ENCODE data around the gene CCDC92. TPM values are rescaled to one million over a fixed set of nuclear protein-coding genes. Genes with fewer than 3 reads are reported as not detected.

The CCDC92 gene
- total and polyA plus RNA-seq, 10 of the 15 experiments (the other 5 are each of a cell fraction or from before 2014, with no cell fraction given): 0.53 to 11.8 (median 4.2) TPM

DNA sequence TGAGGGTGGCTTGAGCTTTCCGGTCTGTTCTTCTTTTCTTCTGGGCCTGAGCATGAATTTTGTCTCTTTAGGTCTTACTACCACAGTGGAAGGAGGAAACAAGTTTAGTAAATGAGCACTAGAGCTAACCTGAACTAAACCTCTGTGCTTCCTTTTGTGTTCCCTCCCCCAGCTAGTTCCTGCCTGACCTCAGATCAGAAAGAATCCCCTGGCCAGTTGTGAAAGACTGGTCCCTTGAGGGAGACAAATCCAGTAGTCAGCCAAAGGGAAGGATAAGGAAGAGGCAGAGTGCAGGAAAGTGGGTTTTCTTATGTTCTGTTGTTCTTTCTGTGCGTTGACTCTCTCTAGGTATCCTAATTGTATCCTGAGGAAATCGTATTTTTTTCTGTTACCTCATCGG lies 17.9 kb upstream of the CCDC92 start:
- POLR2A ChIA-PET: no interaction called here
- Histone ChIP-seq H3K79me2 (ENCODE audit: control insufficient read depth, insufficient read depth, low read length) (no peaks in the 10 kb centered on the region), H4K20me1 (ENCODE audit: control insufficient read depth, insufficient read depth) (no peaks in the 10 kb centered on the region), H3K9me3 (replicated peaks; ENCODE audit: control insufficient read depth, insufficient read depth, low read length) (no peaks in the 10 kb centered on the region), H3K4me2 (ENCODE audit: control insufficient read depth, insufficient read depth) (no peak overlapping the region), H3K27me3 (replicated peaks in 1 of 2; ENCODE audit: control insufficient read depth in 2 of 2, insufficient read depth in 2 of 2, low read length in 1 of 2) (no peaks in the 10 kb centered on the region), H3K4me3 (no peak overlapping the region), H2AFZ (ENCODE audit: control insufficient read depth, low read depth, low read length) (no peak overlapping the region), H3K36me3 (ENCODE audit: control insufficient read depth in 2 of 2, insufficient read depth in 2 of 2, low read length in 1 of 2) (peaks cover 3 to 32% of the 10 kb centered on the region in 2 experiments), H3K9ac (ENCODE audit: control insufficient read depth, insufficient read depth, low read length) (no peak overlapping the region), H3K27ac (ENCODE audit: control insufficient read depth, insufficient read depth) (no peak overlapping the region), H3K4me1 (ENCODE audit: control insufficient read depth, insufficient read depth, low read length) (no peaks in the 10 kb centered on the region)
- RAD21 ChIA-PET (ENCODE audit: unreplicated experiment): no interaction called here
- SMC1A ChIA-PET (ENCODE audit: uncharacterized antibody, unreplicated experiment): no interaction called here
- no peak for DNase-seq (ENCODE audit: low read depth, low spot score)
- BruUV-seq (replicated peaks): no TSS peak
- no peak for FAIRE-seq
- over 99% methylated on average over 4 of the region's 4 CpGs for WGBS (ENCODE audit: insufficient coverage, insufficient replicate concordance, low lambda C conversion rate, missing lambda C conversion rate)
- ATAC-seq: no peak
- TF ChIP-seq RCOR1 (conservative IDR thresholded peaks at IDR 0.05; ENCODE audit: low read depth, low read length): no peak
- TF ChIP-seq KAT2A (conservative IDR thresholded peaks at IDR 0.05; ENCODE audit: control insufficient read depth, low read depth, low read length): no peak
- TF ChIP-seq, protein P1, sequence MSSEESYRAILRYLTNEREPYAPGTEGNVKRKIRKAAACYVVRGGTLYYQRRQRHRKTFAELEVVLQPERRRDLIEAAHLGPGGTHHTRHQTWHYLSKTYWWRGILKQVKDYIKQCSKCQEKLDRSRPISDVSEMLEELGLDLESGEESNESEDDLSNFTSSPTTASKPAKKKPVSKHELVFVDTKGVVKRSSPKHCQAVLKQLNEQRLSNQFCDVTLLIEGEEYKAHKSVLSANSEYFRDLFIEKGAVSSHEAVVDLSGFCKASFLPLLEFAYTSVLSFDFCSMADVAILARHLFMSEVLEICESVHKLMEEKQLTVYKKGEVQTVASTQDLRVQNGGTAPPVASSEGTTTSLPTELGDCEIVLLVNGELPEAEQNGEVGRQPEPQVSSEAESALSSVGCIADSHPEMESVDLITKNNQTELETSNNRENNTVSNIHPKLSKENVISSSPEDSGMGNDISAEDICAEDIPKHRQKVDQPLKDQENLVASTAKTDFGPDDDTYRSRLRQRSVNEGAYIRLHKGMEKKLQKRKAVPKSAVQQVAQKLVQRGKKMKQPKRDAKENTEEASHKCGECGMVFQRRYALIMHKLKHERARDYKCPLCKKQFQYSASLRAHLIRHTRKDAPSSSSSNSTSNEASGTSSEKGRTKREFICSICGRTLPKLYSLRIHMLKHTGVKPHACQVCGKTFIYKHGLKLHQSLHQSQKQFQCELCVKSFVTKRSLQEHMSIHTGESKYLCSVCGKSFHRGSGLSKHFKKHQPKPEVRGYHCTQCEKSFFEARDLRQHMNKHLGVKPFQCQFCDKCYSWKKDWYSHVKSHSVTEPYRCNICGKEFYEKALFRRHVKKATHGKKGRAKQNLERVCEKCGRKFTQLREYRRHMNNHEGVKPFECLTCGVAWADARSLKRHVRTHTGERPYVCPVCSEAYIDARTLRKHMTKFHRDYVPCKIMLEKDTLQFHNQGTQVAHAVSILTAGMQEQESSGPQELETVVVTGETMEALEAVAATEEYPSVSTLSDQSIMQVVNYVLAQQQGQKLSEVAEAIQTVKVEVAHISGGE (CRISPR knock-in tag; IDR thresholded peaks at IDR 0.05): no peak
- TF ChIP-seq, protein P2, sequence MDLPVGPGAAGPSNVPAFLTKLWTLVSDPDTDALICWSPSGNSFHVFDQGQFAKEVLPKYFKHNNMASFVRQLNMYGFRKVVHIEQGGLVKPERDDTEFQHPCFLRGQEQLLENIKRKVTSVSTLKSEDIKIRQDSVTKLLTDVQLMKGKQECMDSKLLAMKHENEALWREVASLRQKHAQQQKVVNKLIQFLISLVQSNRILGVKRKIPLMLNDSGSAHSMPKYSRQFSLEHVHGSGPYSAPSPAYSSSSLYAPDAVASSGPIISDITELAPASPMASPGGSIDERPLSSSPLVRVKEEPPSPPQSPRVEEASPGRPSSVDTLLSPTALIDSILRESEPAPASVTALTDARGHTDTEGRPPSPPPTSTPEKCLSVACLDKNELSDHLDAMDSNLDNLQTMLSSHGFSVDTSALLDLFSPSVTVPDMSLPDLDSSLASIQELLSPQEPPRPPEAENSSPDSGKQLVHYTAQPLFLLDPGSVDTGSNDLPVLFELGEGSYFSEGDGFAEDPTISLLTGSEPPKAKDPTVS (IDR thresholded peaks at IDR 0.05; ENCODE audit: low read depth, low read length): no peak
- no peak for TF ChIP-seq BMI1 (IDR thresholded peaks at IDR 0.05; ENCODE audit: borderline replicate concordance)
- TF ChIP-seq ZNF217 (IDR thresholded peaks at IDR 0.05): no peak
- TF ChIP-seq EGR1 (IDR thresholded peaks at IDR 0.05; ENCODE audit: borderline replicate concordance in 1 of 2, low read depth in 2 of 2, low read length in 2 of 2): no peak
- TF ChIP-seq, protein P3, sequence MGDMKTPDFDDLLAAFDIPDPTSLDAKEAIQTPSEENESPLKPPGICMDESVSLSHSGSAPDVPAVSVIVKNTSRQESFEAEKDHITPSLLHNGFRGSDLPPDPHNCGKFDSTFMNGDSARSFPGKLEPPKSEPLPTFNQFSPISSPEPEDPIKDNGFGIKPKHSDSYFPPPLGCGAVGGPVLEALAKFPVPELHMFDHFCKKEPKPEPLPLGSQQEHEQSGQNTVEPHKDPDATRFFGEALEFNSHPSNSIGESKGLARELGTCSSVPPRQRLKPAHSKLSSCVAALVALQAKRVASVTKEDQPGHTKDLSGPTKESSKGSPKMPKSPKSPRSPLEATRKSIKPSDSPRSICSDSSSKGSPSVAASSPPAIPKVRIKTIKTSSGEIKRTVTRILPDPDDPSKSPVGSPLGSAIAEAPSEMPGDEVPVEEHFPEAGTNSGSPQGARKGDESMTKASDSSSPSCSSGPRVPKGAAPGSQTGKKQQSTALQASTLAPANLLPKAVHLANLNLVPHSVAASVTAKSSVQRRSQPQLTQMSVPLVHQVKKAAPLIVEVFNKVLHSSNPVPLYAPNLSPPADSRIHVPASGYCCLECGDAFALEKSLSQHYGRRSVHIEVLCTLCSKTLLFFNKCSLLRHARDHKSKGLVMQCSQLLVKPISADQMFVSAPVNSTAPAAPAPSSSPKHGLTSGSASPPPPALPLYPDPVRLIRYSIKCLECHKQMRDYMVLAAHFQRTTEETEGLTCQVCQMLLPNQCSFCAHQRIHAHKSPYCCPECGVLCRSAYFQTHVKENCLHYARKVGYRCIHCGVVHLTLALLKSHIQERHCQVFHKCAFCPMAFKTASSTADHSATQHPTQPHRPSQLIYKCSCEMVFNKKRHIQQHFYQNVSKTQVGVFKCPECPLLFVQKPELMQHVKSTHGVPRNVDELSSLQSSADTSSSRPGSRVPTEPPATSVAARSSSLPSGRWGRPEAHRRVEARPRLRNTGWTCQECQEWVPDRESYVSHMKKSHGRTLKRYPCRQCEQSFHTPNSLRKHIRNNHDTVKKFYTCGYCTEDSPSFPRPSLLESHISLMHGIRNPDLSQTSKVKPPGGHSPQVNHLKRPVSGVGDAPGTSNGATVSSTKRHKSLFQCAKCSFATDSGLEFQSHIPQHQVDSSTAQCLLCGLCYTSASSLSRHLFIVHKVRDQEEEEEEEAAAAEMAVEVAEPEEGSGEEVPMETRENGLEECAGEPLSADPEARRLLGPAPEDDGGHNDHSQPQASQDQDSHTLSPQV (IDR thresholded peaks at IDR 0.05): no peak
- TF ChIP-seq MXI1 (IDR thresholded peaks at IDR 0.05; ENCODE audit: low read depth, low read length): no peak
- in situ Hi-C loops (cut with MboI): no loop called here
- intact Hi-C loops (cut with micrococcal nuclease; ENCODE audit: unreplicated experiment): no loop called here
- CTCF ChIA-PET: interaction anchor here (1.6 kb wide), 1 partner anchor 46 kb away, joined by 3 read pairs; no protein-coding TSS in a partner anchor

Data from GM12878 (cell line).